ENCODE measurements around the gene RAET1E.
"Not testable (repeated sequence)": the region's sequence is repeated elsewhere in the genome, so short reads cannot be mapped to it uniquely, and the experiment has no call there.

Gene RAET1E

GRCh38 chr6:149895833-149896271 is 2.1 kb downstream of the RAET1E start:
- DNase-seq (ENCODE audit: extremely low spot score, insufficient read length, low read depth) = no peak
- FAIRE-seq = no peak

- DNase-seq (ENCODE audit: extremely low spot score, insufficient read length, low read depth) (no peak), FAIRE-seq (no peak)
Measured at GRCh38 chr6:149895048-149895590, 2.8 kb downstream of the RAET1E start.

- FAIRE-seq; DNase-seq (ENCODE audit: extremely low spot score, insufficient read length, low read depth): not testable (repeated sequence)
Measured at GRCh38 chr6:149891864-149892263, 6.0 kb downstream of the RAET1E start.

GRCh38 chr6:149891259-149891658 is 6.7 kb downstream of the RAET1E start:
- DNase-seq (ENCODE audit: extremely low spot score, insufficient read length, low read depth) = no peak

GRCh38 chr6:149890629-149891045 is 7.3 kb downstream of the RAET1E start:
- DNase-seq (ENCODE audit: extremely low spot score, insufficient read length, low read depth) (no peak), FAIRE-seq (no peak)

More at GRCh38 chr6:149891259-149891658, 6.7 kb downstream of the RAET1E start:
- FAIRE-seq = no peak

- FAIRE-seq = no peak
- DNase-seq (ENCODE audit: extremely low spot score, insufficient read length, low read depth) = no peak
Measured at GRCh38 chr6:149889326-149889725, 8.6 kb downstream of the RAET1E start.

GRCh38 chr6:149888659-149889058 is 9.3 kb downstream of the RAET1E start:
- DNase-seq (ENCODE audit: extremely low spot score, insufficient read length, low read depth) (no peak), FAIRE-seq (no peak)

GRCh38 chr6:149888093-149888492 is 9.8 kb downstream of the RAET1E start:
- DNase-seq (ENCODE audit: extremely low spot score, insufficient read length, low read depth) = no peak
- FAIRE-seq = no peak

GRCh38 chr6:149887343-149887742 is 10.6 kb downstream of the RAET1E start:
- FAIRE-seq (no peak), DNase-seq (ENCODE audit: extremely low spot score, insufficient read length, low read depth) (no peak)

- no peak for DNase-seq (ENCODE audit: extremely low spot score, insufficient read length, low read depth)
- FAIRE-seq = no peak
Measured at GRCh38 chr6:149885888-149886287, 12.0 kb downstream of the RAET1E start.

- FAIRE-seq = no peak
Measured at GRCh38 chr6:149884617-149885016, 13.3 kb downstream of the RAET1E start.

GRCh38 chr6:149884215-149884614 is 13.7 kb downstream of the RAET1E start:
- FAIRE-seq (no peak), DNase-seq (ENCODE audit: extremely low spot score, insufficient read length, low read depth) (no peak)

More at GRCh38 chr6:149884617-149885016, 13.3 kb downstream of the RAET1E start:
- DNase-seq (ENCODE audit: extremely low spot score, insufficient read length, low read depth) = no peak

- no peak for DNase-seq (ENCODE audit: extremely low spot score, insufficient read length, low read depth)
- FAIRE-seq = no peak
Measured at GRCh38 chr6:149881860-149882259, 16.1 kb downstream of the RAET1E start.

- DNase-seq (ENCODE audit: extremely low spot score, insufficient read length, low read depth) (no peak), FAIRE-seq (no peak)
Measured at GRCh38 chr6:149881066-149881766, 16.7 kb downstream of the RAET1E start.

GRCh38 chr6:149877659-149878058 is 20.3 kb downstream of the RAET1E start:
- DNase-seq (ENCODE audit: extremely low spot score, insufficient read length, low read depth) (no peak), FAIRE-seq (no peak)

GRCh38 chr6:149876241-149876933 is 21.5 kb downstream of the RAET1E start:
- DNase-seq (ENCODE audit: extremely low spot score, insufficient read length, low read depth) = no peak
- FAIRE-seq = no peak

GRCh38 chr6:149872233-149872632 is 25.7 kb downstream of the RAET1E start:
- DNase-seq (ENCODE audit: extremely low spot score, insufficient read length, low read depth) (no peak), FAIRE-seq (no peak)

GRCh38 chr6:149871182-149871581 is 26.7 kb downstream of the RAET1E start:
- no peak for FAIRE-seq
- no peak for DNase-seq (ENCODE audit: extremely low spot score, insufficient read length, low read depth)

- no peak for DNase-seq (ENCODE audit: extremely low spot score, insufficient read length, low read depth)
Measured at GRCh38 chr6:149869275-149869892, 28.5 kb downstream of the RAET1E start.

GRCh38 chr6:149867876-149868640 is 29.9 kb downstream of the RAET1E start:
- DNase-seq (ENCODE audit: extremely low spot score, insufficient read length, low read depth) = no peak
- no peak for FAIRE-seq

More at GRCh38 chr6:149869275-149869892, 28.5 kb downstream of the RAET1E start:
- no peak for FAIRE-seq
